A549 (cell line): Measurements from ENCODE around the gene ZC3HAV1. TPM values are rescaled to one million over a fixed set of nuclear protein-coding genes. Genes with fewer than 3 reads are reported as not detected.

Experiments
- ATAC-seq, 2 experiments: fragments of 200-7000 bp in 1 of 2; fragments of >200 bp in 1 of 2; cut with Nextera tagmentation in 1 of 2; cut with Tn5 transposase in 1 of 2; 3 replicates each; pipeline versions ENCODE4 v1.8.0 to v1.9.1; 2018 to 2020; ENCODE audit warnings: mild to moderate bottlenecking in 1 of 2, moderate library complexity in 1 of 2
- CTCF ChIA-PET: fragments of 300-600 bp; sonication (Branson Sonifier 250); formaldehyde crosslinking; extraction: SDS; loops from one replicate; lab custom pipeline; 2021; ENCODE audit warnings: antibody characterized with exemption, inconsistent platforms; lab: Yijun Ruan, JAX
- POLR2A ChIA-PET: fragments of 350-600 bp; formaldehyde crosslinking; extraction: SDS; loops from one replicate; lab custom pipeline; 2021; ENCODE audit warnings: antibody characterized with exemption, inconsistent platforms; lab: Yijun Ruan, JAX
- DNase-seq, 2 experiments: peaks; one replicate each; pipeline versions ENCODE4 v3.0.0 to v3.0.0-alpha.2; 2011 to 2016; ENCODE audit warnings: low read depth in 1 of 2, low spot score in 1 of 2
- FAIRE-seq: peaks from 2 replicates; lab custom pipeline; 2011; peaks lifted over from hg19 to GRCh38; lab: Jason Lieb, UNC
- H3K27ac ChIP-seq, 2 experiments: fragments of >200 bp; sonication (Bioruptor Twin); formaldehyde crosslinking; 3 replicates each; pipeline ENCODE4 v1.5.1; 2016 to 2017
- H3K4me1 ChIP-seq: fragments of >200 bp; sonication (Bioruptor Twin); formaldehyde crosslinking; 3 replicates; pipeline ENCODE4 v1.6.1; 2016
- H3K4me2 ChIP-seq: fragments of >200 bp; sonication (Bioruptor Twin); formaldehyde crosslinking; 3 replicates; pipeline ENCODE4 v1.6.1; 2016
- H3K4me3 ChIP-seq: fragments of >200 bp; sonication (Bioruptor Twin); formaldehyde crosslinking; 3 replicates; pipeline ENCODE4 v1.5.1; 2016
- H3K9me3 ChIP-seq: fragments of >200 bp; sonication (Bioruptor Twin); formaldehyde crosslinking; 3 replicates; pipeline ENCODE4 v1.6.1; 2016
- BHLHE40 ChIP-seq: IDR thresholded peaks from 2 replicates; pipeline ENCODE4 v1.6.1; 2012; ENCODE audit warnings: low read depth, low read length, inconsistent platforms
- CTCF ChIP-seq: fragments of >200 bp; sonication (Bioruptor Twin); formaldehyde crosslinking; IDR thresholded peaks from 3 replicates; pipeline ENCODE4 v1.5.1; 2016
- FOXS1 ChIP-seq: fragments of 250-450 bp; sonication (Bioruptor Pico); IDR thresholded peaks from 2 replicates; pipeline ENCODE4 v1.5.0; 2020; ENCODE audit warnings: mild to moderate bottlenecking, moderate library complexity
- HEYL ChIP-seq: fragments of 250-450 bp; sonication (Bioruptor Pico); IDR thresholded peaks from 2 replicates; pipeline ENCODE4 v1.8.0; 2021; ENCODE audit warnings: mild to moderate bottlenecking, moderate library complexity
- HMGXB4 ChIP-seq: fragments of 250-450 bp; sonication (Bioruptor Pico); IDR thresholded peaks from 2 replicates; pipeline ENCODE4 v1.5.0; 2021; ENCODE audit warnings: mild to moderate bottlenecking, moderate library complexity, borderline replicate concordance
- HOXB13 ChIP-seq: fragments of 250-450 bp; sonication (Bioruptor Pico); IDR thresholded peaks from 2 replicates; pipeline ENCODE4 v1.5.0; 2020; ENCODE audit warnings: low read depth, mild to moderate bottlenecking, moderate library complexity
- HOXB5 ChIP-seq: fragments of 250-450 bp; sonication (Bioruptor Pico); IDR thresholded peaks from 2 replicates; pipeline ENCODE4 v1.5.0; 2020; ENCODE audit warnings: mild to moderate bottlenecking, moderate library complexity
- MAFK ChIP-seq: fragments of 450-650 bp; IDR thresholded peaks from 2 replicates; pipeline ENCODE4 v1.6.1; 2014; ENCODE audit not compliant: partially characterized antibody
- MAX ChIP-seq: IDR thresholded peaks from 2 replicates; pipeline ENCODE4 v1.6.1; 2012
- MYC ChIP-seq: IDR thresholded peaks from 2 replicates; pipeline ENCODE4 v1.6.1; 2012; ENCODE audit warnings: mild to moderate bottlenecking, inconsistent platforms, low read length, improper control_type of control experiment, borderline replicate concordance
- NFE2L2 ChIP-seq: fragments of 150-350 bp; conservative IDR thresholded peaks from 2 replicates; pipeline ENCODE4 v1.6.1; 2014; ENCODE audit warnings: low read length
- NPAS2 ChIP-seq: fragments of 250-450 bp; sonication (Bioruptor Pico); IDR thresholded peaks from 2 replicates; pipeline ENCODE4 v1.8.0; 2022; ENCODE audit warnings: mild to moderate bottlenecking, moderate library complexity, borderline replicate concordance
- PHF8 ChIP-seq: fragments of 200-600 bp; sonication (generic); IDR thresholded peaks from 2 replicates; pipeline ENCODE4 v1.6.1; 2016; ENCODE audit warnings: low read depth, mild to moderate bottlenecking, antibody characterized with exemption, moderate library complexity, borderline replicate concordance
- RAD21 ChIP-seq, 2 experiments: fragments of >200 bp in 1 of 2; sonication (Bioruptor Twin) in 1 of 2; formaldehyde crosslinking in 1 of 2; IDR thresholded peaks in 1 of 2; conservative IDR thresholded peaks in 1 of 2; 2 replicates in 1 of 2; 3 replicates in 1 of 2; pipeline ENCODE4 v1.6.1; 2012 to 2018; ENCODE audit warnings: inconsistent platforms in 1 of 2
- RNF2 ChIP-seq: fragments of 200-600 bp; sonication (generic); IDR thresholded peaks from 2 replicates; pipeline ENCODE4 v1.6.1; 2016; ENCODE audit warnings: low read depth, mild to moderate bottlenecking, antibody characterized with exemption, moderate library complexity, borderline replicate concordance
- TFCP2L1 ChIP-seq: fragments of 250-450 bp; sonication (Bioruptor Pico); IDR thresholded peaks from 2 replicates; pipeline ENCODE4 v1.5.0; 2021; ENCODE audit warnings: mild to moderate bottlenecking
- USF2 ChIP-seq: fragments of 450-650 bp; IDR thresholded peaks from 2 replicates; pipeline ENCODE4 v1.6.1; 2014; ENCODE audit warnings: antibody characterized with exemption
- ZC3H11A ChIP-seq: fragments of 450-650 bp; IDR thresholded peaks from 2 replicates; pipeline ENCODE4 v1.6.1; 2014; ENCODE audit warnings: antibody characterized with exemption, mild to moderate bottlenecking
- WGBS: methylation state at CpG from one replicate; pipeline ENCODE4 v1.1.6; 2017; ENCODE audit errors: missing lambda C conversion rate; 5-methylcytosine and 5-hydroxymethylcytosine counted together
- polyA plus RNA-seq, 4 experiments: library from polyadenylated mRNA; depleted of rRNA in 3 of 4; stranded (reverse); fragments of >200 nt; fragmentation: RNase III in 1 of 4; extraction: RNeasy Plus Mini Kit Qiagen cat#74134 plus additional on column Dnase treatment in 1 of 4; gene quantifications; 2 replicates in 3 of 4; 3 replicates in 1 of 4; pipeline ENCODE4 v1.2.3, GENCODE V29; 2011 to 2017

The ZC3HAV1 gene
- polyA plus RNA-seq, 2 of the 4 experiments (the other 2 are of a cell fraction), result 22.2 to 32.1 TPM

GRCh38 chr7:139084709-139085108 lies 24.8 kb downstream of the ZC3HAV1 start:
- 92% methylated on average over 5 of the region's 5 CpGs for WGBS
- FAIRE-seq, result no peak
- ATAC-seq, result no peak
- TF ChIP-seq RNF2 (no peak), HEYL (CRISPR knock-in tag) (no peak), MAX (no peak), TFCP2L1 (CRISPR knock-in tag) (no peak), PHF8 (no peak), MAFK (no peak), MYC (no peak)
- TF ChIP-seq, all 56 proteins: peak for 0
- no peaks in the 10 kb centered on the region for H3K9me3 ChIP-seq
- no peak overlapping the region for H3K4me2 ChIP-seq
- POLR2A ChIA-PET, result no interaction called here
- H3K4me3 ChIP-seq, result no peak overlapping the region
- no peaks in the 10 kb centered on the region for H3K4me1 ChIP-seq
- no peak for DNase-seq
- CTCF ChIA-PET, result interaction anchor here (7.0 kb wide), 1 partner anchor 9 kb away, joined by 47 read pairs; no protein-coding TSS in a partner anchor
- H3K27ac ChIP-seq, result no peak overlapping the region

GRCh38 chr7:139081584-139081983 lies 27.9 kb downstream of the ZC3HAV1 start:
- FAIRE-seq, result no peak
- Histone ChIP-seq H3K4me3 (no peak overlapping the region), H3K4me2 (no peak overlapping the region), H3K9me3 (no peaks in the 10 kb centered on the region), H3K27ac (no peak overlapping the region), H3K4me1 (no peaks in the 10 kb centered on the region)
- no peak for TF ChIP-seq HOXB13
- TF ChIP-seq USF2, result no peak
- TF ChIP-seq BHLHE40, result no peak
- TF ChIP-seq RAD21 (conservative IDR thresholded peaks at IDR 0.05 in 1 of 2, IDR thresholded peaks at IDR 0.05 in 1 of 2), result no peak
- no peak for TF ChIP-seq HOXB5
- no peak for TF ChIP-seq HMGXB4
- TF ChIP-seq NFE2L2, result no peak
- no peak for TF ChIP-seq ZC3H11A
- no peak for TF ChIP-seq CTCF
- POLR2A ChIA-PET, result no interaction called here
- no peak for ATAC-seq
- CTCF ChIA-PET, result interaction anchor here (1.0 to 1.7 kb wide), 3 partner anchors 10 to 13 kb away, joined by 3 to 4 read pairs (median 3); no protein-coding TSS in a partner anchor
- DNase-seq, result no peak

- H3K9me3 ChIP-seq, result no peaks in the 10 kb centered on the region
- H3K4me2 ChIP-seq, result no peak overlapping the region
- TF ChIP-seq FOXS1 (CRISPR knock-in tag) (no peak), NPAS2 (CRISPR knock-in tag) (no peak)
- TF ChIP-seq, all 56 proteins: peak for 0
- Histone ChIP-seq H3K4me3 (no peak overlapping the region), H3K4me1 (no peaks in the 10 kb centered on the region; the same call in 2 of the 3 replicates), H3K27ac (no peak overlapping the region)
- ChIA-PET CTCF (interaction anchor here (1.0 kb wide), 1 partner anchor 9 kb away, joined by 3 read pairs; no protein-coding TSS in a partner anchor), POLR2A (no interaction called here)
- DNase-seq, result no peak
- no peak for FAIRE-seq
- WGBS, result 93% methylated on average over 8 of the region's 8 CpGs
- ATAC-seq, result no peak
These were observed 28.6 kb downstream of the ZC3HAV1 start for GRCh38 chr7:139080905-139081304.
